HG02840 (cell line): ENCODE data around the gene SMAD2.

Experiments
- ATAC-seq: cut with Tn5 transposase; IDR thresholded peaks from one replicate; pipeline ENCODE4 v1.9.1; 2021; ENCODE audit warnings: mild to moderate bottlenecking, moderate library complexity, moderate number of reproducible peaks; ENCODE audit not compliant: unreplicated experiment, low FRiP score

SMAD2 gene

GRCh38 chr18:47932603-47933002, 2.1 kb upstream of the SMAD2 start:
- no peak for ATAC-seq

DNA sequence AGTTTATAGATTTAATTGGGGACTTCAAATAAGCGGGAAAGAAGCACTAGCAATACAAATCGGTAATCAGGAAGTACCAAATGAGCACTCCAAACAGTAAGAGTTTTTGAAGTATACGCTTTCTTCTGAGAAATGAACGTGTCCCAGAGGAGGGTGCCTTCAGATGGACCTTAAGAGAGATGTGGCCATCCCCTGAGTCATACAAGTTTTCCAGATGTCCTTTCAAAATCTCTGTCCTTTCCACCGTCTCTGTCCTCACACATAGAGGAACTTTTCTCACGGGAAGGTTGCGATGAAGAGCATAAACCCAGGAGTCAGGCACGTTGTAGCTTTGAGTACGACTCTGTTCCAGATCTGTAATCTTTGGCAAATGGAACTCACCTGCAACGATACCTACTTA, 1.7 kb upstream of the SMAD2 start:
- no peak for ATAC-seq

DNA sequence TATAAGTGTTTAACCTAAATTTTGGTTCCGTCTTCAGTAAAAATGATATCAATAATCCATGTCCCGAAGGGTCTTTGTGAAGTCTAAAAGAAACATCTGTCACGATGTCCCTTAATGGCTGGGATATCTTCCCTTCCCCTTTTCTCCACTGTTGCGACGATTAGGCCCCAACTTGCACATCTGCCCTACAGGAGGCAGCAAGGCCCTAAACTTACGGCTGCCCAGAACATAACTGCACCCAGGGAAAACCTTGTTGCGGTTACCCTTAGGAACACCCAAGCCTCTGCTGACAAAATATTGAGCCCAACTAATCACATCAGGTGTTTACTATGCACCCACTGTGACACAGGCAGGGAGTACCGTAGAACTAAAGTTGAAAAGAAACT, 1.3 kb upstream of the SMAD2 start:
- no peak for ATAC-seq

GRCh38 chr18:47930931-47931717, 665 bp upstream of the SMAD2 start:
- ATAC-seq, result peak; percentile 85

DNA sequence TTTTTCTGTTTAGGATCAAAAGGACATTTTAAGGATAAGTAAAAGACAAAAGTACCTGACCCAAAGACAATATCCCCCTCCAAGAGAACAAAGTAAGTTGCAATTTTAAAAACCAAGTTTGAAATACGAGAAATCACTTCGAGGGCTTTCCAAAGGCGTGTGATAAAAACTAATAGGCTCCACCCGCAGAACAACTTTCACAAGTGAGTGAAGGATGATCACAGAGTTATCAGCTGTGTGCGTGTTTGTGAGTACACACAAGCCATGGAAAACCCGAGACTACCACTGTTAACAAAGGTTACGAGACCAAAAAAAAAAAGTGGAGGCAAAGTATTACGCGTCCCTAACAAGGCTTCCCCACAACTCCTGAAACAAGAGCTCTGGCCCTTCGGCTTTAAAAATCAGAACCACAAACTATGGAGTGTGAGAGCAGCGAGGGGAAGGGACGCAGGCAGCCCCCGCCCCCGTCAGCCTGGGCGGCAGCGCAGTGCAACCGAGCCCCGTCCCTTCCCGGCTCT, 719 bp downstream of the SMAD2 start:
- ATAC-seq, result no peak

DNA sequence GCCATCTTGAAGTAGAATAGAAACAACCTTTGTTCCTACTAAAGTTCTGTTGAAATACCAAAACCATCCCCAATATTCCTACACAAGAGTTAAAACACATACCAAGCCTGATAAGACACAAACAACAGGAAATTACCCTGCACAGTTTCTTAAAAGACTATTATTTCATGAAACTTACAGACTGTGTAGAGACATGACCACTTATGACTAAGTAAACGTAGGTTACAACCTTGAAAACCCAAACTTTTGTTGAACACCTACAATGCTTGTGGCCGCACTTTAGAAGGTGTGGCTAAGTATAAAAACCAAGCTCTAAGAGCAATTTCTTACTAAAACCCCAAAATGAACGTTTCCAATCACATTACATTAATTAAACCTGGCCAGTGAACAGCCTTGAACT, 2.0 kb downstream of the SMAD2 start:
- ATAC-seq, result no peak

DNA sequence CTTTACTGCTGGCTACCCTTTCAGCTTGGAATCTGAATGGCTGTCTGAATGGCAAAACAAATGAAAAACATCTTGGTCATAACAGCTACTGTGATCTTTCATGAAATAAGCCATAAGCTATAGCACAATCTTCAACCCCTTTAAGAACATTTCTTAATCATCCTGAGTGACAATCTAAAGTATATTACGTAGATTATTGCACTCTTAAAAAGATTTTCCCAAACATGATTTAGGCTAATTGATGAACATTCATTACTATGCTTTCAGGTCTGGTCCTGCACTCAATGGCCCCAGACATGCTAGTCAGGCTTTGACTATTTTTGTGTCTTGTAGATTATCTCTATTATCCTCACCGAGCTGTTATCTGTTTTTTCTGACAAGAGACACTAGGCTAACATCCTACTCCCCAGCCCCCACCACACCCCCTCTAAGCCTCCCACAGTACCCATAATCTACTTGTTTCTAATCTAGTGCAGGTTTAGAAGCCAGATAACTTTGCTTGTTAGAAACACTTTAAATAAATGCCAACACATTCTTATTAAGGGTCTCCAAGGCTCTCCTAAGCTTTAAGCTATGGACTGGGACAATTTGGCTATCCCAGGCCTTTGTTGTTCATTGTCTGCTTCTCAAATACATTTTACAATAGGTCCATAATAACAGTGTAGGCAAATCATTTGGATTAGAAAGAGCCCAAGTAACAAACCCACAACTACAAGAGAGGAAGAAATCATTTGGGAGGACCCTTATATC, 4.2 kb downstream of the SMAD2 start:
- no peak for ATAC-seq

- no peak for ATAC-seq
Observed at GRCh38 chr18:47919916-47920315, 10.5 kb downstream of the SMAD2 start.

- no peak for ATAC-seq
Observed at GRCh38 chr18:47917923-47918610, 12.4 kb downstream of the SMAD2 start.

DNA sequence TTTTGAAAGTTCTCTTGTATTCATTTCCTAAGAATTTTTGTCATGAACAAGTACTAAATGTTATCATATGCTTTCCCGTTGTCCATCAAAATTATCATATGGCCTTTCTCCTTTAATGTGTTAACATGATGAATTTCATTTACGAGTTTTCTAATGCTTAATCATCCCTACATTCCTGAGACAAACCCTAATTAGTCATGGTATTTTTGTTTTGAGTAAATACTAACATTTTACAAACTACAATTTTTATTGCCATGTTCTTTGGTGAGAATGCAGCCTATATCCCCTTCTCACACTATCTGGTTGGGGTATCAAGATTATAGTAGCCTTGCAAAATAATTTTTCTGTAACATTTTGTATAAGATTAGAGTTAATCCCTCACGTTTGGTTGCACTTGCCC, 14.5 kb downstream of the SMAD2 start:
- no peak for ATAC-seq

DNA sequence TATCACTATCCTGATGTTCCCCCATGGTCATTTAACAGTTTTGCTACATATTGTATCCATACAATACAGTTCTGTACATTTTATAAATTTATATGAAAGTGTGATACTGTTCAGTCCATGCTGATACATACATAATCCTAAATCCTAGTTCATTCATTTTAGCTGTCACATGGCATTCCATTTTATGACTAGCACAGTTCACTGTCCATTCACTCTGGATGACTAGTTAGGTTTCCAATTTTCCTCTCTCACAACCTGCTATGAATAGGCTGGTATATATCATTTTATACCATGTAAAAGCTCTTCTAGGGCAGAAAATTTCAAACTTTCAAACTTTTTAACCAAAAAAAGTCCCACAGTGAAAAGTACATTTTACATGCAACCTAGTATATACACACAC, 15.2 kb downstream of the SMAD2 start:
- no peak for ATAC-seq

DNA sequence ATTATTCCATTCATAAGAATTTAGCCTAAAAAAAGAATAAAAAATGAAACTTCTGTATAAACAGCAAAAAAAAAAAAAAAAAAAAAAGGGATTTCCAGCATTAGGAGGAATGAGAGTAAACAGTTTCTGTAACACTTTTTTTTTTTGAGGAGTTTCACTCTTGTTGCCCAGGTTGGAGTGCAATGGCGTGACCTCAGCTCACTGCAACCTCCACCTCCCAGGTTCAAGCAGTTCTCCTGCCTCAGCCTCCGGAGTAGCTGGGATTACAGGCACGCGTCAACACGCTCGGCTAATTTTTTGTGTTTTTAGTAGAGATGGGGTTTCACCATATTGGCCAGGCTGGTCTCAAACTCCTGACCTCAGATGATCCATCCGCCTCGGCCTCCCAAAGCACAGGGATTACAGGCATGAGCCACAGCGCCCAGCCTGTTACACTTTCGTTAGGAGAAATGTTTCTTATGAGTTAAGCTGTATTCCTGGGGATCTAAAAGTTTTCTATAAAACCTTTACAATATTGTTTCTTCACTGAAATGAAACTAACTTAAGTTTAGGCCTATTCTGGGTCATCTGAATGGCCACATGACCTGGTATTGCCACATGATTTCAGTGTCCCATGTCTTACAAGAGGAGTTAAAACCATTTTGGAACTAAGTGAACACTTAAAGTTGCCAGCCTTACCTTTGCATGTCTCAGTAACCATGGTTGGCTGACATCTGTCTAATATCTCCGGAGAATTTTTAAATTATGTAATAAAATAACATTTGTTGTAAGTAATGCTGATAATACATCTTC, 17.5 kb downstream of the SMAD2 start:
- ATAC-seq, result no peak

DNA sequence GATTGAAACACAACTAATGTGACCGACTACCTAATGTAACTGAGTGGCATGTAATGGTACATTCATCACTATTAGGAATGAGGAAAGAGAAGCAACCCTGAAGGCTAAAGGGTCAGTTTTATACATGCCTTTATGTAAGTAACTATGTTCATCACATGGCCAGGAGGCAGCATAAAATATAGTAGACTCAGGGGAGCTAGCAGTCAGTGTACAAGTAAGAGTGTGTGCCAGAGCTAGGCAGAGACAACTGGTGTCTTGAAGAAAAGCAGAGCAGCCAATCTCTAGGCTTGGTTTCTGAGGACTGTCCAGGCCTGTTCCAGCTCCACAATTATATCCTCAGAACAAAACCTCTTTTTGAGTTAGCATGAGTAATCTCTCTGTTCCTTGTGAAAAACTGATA, 18.1 kb downstream of the SMAD2 start:
- no peak for ATAC-seq

GRCh38 chr18:47911877-47912276, 18.6 kb downstream of the SMAD2 start:
- no peak for ATAC-seq

GRCh38 chr18:47909484-47909883, 21.0 kb downstream of the SMAD2 start:
- ATAC-seq, result no peak

DNA sequence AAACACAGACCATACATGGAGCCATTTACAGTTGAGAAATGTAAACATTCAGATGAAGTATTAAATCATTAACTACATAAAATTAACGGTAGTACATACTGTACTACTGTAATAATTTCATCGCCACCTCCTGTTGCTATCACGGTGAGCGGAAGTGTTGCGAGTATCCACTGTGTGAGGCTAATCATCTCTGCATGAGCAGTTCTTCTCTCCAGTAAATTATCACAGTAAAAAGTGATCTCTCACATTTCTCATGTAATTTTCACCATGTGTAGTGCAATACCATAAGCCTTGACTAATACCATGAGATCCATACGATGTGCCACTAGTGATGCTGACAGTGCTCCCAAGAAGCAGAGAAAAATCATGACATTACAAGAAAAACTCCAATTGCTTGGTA, 21.9 kb downstream of the SMAD2 start:
- ATAC-seq, result no peak

DNA sequence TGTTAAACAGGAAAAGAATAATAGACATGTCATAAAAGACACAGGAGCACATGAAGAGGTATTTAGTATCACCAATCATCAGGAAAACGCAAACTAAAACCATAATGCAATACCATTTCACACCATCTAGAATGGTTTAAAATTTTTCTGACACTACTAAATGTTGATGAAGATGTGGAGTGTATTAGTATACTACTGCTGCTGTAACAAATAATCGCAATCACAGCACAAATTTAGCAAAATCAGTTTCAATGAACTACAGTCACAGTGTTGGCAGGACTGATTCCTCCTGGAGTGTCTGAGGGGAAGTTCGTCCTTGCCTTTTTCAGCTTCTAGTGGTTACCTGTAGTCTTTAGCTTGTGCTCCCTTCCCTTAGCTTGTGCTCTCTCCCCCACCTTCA, 24.1 kb downstream of the SMAD2 start:
- no peak for ATAC-seq

GRCh38 chr18:47903809-47904208, 26.6 kb downstream of the SMAD2 start:
- ATAC-seq, result no peak

DNA sequence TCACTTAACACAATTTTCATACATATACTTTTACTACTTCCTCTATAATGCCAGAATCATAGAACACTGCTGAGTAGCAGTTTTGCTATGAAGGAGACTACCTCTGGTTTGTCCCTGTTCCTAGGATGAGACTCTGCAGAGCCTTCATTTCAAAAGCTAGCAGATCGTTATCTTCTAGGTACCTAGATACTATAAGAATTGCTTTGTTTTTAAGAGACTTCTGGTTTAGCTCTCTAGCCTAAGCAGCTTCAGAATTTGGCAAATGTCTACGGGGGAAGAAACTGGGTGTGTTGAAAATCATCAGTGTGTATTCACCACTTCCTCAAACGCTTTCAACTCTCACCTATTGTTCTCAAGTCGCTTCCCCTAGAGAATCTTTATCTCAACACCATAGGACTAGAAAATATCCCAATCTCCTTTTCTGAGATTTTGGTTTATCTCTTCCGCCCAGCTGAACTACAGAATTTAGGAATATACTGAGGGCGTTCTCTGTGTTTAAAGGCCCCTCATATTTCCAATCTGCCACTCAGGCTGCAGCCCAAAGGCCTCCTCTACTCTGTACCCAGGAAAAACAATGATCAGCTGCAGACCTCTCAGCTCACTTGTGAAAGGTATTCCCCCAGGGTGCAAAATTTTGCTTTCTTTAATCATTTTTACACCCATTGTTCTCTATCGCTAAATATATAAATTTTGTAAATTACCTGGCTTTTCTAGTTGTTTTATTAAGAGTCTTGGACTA, 28.7 kb downstream of the SMAD2 start:
- peak; percentile 82 for ATAC-seq
